Measurements from ENCODE around the gene ZNF385B. TPM values are rescaled to one million over a fixed set of nuclear protein-coding genes. Genes with fewer than 3 reads are reported as not detected.

The ZNF385B gene
- total and polyA plus RNA-seq, 10 of the 15 experiments (the other 5 are each of a cell fraction or from before 2014, with no cell fraction given), result not detected

DNA sequence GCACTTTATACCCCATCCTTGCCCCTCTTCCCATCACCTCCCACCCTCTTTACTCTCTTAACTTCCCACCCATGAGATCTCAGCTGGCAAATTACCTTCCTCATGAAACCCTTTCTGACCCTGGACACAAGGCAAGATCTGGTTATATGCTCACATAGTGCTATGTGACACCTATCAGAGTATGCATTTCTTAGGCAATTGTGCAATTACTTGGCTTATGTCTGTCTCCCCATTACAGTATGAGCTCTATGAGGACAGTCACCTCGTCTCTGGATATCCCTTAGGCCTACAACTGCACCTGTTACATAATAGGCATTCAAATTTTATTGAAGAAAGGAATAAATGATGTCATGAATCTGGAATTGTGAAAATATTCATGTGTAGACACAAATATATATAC lies 91.4 kb downstream of the ZNF385B start (continued):
- TF ChIP-seq RELA (IDR thresholded peaks at IDR 0.05; ENCODE audit: borderline replicate concordance, partially characterized antibody) (no peak), POLR2AphosphoS2 (IDR thresholded peaks at IDR 0.05; ENCODE audit: low read depth, low read length) (no peak), NFIC (IDR thresholded peaks at IDR 0.05; ENCODE audit: low read depth, low read length) (no peak), SREBF1 (IDR thresholded peaks at IDR 0.05; ENCODE audit: low read length) (no peak)
- TF ChIP-seq, protein P1, sequence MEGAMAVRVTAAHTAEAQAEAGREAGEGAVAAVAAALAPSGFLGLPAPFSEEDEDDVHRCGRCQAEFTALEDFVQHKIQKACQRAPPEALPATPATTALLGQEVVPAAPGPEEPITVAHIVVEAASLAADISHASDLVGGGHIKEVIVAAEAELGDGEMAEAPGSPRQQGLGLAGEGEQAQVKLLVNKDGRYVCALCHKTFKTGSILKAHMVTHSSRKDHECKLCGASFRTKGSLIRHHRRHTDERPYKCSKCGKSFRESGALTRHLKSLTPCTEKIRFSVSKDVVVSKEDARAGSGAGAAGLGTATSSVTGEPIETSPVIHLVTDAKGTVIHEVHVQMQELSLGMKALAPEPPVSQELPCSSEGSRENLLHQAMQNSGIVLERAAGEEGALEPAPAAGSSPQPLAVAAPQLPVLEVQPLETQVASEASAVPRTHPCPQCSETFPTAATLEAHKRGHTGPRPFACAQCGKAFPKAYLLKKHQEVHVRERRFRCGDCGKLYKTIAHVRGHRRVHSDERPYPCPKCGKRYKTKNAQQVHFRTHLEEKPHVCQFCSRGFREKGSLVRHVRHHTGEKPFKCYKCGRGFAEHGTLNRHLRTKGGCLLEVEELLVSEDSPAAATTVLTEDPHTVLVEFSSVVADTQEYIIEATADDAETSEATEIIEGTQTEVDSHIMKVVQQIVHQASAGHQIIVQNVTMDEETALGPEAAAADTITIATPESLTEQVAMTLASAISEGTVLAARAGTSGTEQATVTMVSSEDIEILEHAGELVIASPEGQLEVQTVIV (IDR thresholded peaks at IDR 0.05; ENCODE audit: borderline replicate concordance, partially characterized antibody), result no peak

DNA sequence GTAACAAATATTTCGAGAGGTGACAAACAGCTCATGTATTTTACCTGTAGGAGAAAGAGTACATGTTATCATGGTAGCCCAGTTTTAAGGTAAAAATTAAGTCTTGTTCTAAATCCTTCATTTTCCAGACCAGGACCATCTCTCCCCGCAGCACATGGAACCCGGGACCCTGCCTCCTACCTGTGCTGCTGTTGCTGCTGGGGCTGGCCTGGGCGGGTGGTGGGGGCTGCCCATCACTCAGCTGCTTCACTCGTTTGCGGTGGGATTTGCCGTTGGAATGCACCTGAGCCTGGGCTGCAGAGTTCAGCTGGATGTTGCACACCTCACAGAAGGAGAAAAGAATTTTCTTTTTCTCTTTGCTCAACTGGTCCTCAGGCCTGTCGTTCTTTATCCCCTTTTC lies 92.1 kb downstream of the ZNF385B start:
- in situ Hi-C loops (cut with MboI) (loop anchor here (25.0 kb wide), 2 partner anchors 557 to 1007 kb away; no protein-coding TSS in a partner anchor), intact Hi-C loops (cut with micrococcal nuclease; ENCODE audit: unreplicated experiment) (no loop called here)
- ATAC-seq, result no peak
- Histone ChIP-seq H3K9me3 (replicated peaks; ENCODE audit: control insufficient read depth, insufficient read depth, low read length) (no peaks in the 10 kb centered on the region), H3K36me3 (ENCODE audit: control insufficient read depth in 2 of 2, insufficient read depth in 2 of 2, low read length in 1 of 2) (no peaks in the 10 kb centered on the region), H3K27ac (ENCODE audit: control insufficient read depth, insufficient read depth) (no peak overlapping the region), H3K4me2 (ENCODE audit: control insufficient read depth, insufficient read depth) (no peak overlapping the region), H2AFZ (ENCODE audit: control insufficient read depth, low read depth, low read length) (no peak overlapping the region), H3K4me3 (no peak overlapping the region), H3K79me2 (ENCODE audit: control insufficient read depth, insufficient read depth, low read length) (no peaks in the 10 kb centered on the region), H3K4me1 (ENCODE audit: control insufficient read depth, insufficient read depth, low read length) (no peaks in the 10 kb centered on the region), H4K20me1 (ENCODE audit: control insufficient read depth, insufficient read depth) (no peaks in the 10 kb centered on the region), H3K9ac (ENCODE audit: control insufficient read depth, insufficient read depth, low read length) (no peak overlapping the region), H3K27me3 (replicated peaks in 1 of 2; ENCODE audit: control insufficient read depth in 2 of 2, insufficient read depth in 2 of 2, low read length in 1 of 2) (peaks cover 0 to 2% of the 10 kb centered on the region in 2 experiments; a peak in 2 of 4 replicates)
- no peak for FAIRE-seq
- CTCF ChIA-PET, result no interaction called here
- BruUV-seq (replicated peaks), result no TSS peak
- TF ChIP-seq ESRRA (IDR thresholded peaks at IDR 0.05; ENCODE audit: low read length) (no peak), CHD4 (IDR thresholded peaks at IDR 0.05) (no peak), POLR2A (IDR thresholded peaks at IDR 0.05; ENCODE audit: low read depth, low read length) (no peak), KDM1A (IDR thresholded peaks at IDR 0.05; ENCODE audit: borderline replicate concordance) (no peak), RFX5 (IDR thresholded peaks at IDR 0.05; ENCODE audit: low read depth, low read length) (no peak), POLR2AphosphoS2 (IDR thresholded peaks at IDR 0.05; ENCODE audit: low read depth, low read length) (no peak), WRNIP1 (IDR thresholded peaks at IDR 0.05; ENCODE audit: borderline replicate concordance, low read depth, low read length) (no peak), ZNF622 (IDR thresholded peaks at IDR 0.05) (no peak), GABPA (IDR thresholded peaks at IDR 0.05; ENCODE audit: low read depth) (no peak)
- TF ChIP-seq, protein P2, sequence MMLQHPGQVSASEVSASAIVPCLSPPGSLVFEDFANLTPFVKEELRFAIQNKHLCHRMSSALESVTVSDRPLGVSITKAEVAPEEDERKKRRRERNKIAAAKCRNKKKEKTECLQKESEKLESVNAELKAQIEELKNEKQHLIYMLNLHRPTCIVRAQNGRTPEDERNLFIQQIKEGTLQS (IDR thresholded peaks at IDR 0.05; ENCODE audit: borderline replicate concordance, extremely low read depth, low read depth, low read length), result no peak
- TF ChIP-seq, protein P3, sequence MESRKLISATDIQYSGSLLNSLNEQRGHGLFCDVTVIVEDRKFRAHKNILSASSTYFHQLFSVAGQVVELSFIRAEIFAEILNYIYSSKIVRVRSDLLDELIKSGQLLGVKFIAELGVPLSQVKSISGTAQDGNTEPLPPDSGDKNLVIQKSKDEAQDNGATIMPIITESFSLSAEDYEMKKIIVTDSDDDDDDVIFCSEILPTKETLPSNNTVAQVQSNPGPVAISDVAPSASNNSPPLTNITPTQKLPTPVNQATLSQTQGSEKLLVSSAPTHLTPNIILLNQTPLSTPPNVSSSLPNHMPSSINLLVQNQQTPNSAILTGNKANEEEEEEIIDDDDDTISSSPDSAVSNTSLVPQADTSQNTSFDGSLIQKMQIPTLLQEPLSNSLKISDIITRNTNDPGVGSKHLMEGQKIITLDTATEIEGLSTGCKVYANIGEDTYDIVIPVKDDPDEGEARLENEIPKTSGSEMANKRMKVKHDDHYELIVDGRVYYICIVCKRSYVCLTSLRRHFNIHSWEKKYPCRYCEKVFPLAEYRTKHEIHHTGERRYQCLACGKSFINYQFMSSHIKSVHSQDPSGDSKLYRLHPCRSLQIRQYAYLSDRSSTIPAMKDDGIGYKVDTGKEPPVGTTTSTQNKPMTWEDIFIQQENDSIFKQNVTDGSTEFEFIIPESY (IDR thresholded peaks at IDR 0.05), result no peak
- POLR2A ChIA-PET, result no interaction called here
- RAD21 ChIA-PET (ENCODE audit: unreplicated experiment), result no interaction called here
- 27% methylated on average over 8 of the region's 8 CpGs for WGBS (ENCODE audit: insufficient coverage, insufficient replicate concordance, low lambda C conversion rate, missing lambda C conversion rate)
- DNase-seq (ENCODE audit: low read depth, low spot score), result no peak
- SMC1A ChIA-PET (ENCODE audit: uncharacterized antibody, unreplicated experiment), result no interaction called here
